ENCODE measurements around the gene SLC35F3. TPM values are rescaled to one million over a fixed set of nuclear protein-coding genes. Genes with fewer than 3 reads are reported as not detected.
"Not testable (repeated sequence)": the region's sequence is repeated elsewhere in the genome, so short reads cannot be mapped to it uniquely, and the experiment has no call there.

SLC35F3 gene
- not detected for polyA plus RNA-seq (2012; ENCODE audit: insufficient read depth, insufficient read length)

DNA sequence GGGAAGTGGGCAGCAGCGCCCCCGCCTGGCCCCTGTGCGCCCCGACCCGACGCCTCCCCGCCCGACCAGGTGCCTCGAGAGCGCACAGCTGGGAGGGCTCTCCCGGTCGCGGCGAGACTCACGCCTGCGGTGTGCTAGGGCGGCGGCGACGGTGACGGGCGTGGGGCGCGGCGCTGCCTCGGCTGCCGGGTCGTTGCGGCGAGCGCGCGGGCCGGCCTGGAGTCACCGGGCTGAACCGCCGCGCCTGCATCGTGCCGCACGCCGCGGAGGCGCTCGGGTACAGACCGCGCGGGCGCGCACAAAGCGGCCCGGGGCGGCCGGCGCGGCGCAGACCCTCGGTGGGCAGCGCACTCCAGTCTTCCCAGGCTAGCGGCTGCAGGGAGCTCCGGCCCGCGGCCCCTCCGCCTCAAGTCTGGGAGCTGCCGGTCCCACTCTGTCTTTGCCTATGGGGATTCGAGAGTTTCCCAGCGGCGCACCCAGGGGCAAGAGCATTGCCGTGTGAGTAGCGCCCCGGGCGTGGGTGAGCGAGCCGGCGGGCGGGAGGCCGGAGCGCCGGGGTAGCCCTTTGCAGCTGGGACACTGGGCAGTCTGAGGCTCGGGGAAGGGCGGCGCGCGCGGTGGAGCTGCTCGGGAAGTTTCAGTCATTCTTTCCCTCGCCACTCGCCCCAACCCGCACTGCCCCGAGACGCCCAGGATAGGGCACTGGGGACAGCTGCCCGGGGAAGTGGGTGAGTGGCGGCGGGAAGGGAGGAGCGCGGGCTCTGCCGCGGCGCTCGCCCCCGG, at the start of gene SLC35F3:
SLC35F3 (plus strand) TSS at position 44 of the 783 bp plus-strand sequence.
- no peak for DNase-seq (ENCODE audit: low read depth, low spot score)
- no peak within 1 kb of the TSS for H3K4me3 ChIP-seq (ENCODE audit: low read length)

DNA sequence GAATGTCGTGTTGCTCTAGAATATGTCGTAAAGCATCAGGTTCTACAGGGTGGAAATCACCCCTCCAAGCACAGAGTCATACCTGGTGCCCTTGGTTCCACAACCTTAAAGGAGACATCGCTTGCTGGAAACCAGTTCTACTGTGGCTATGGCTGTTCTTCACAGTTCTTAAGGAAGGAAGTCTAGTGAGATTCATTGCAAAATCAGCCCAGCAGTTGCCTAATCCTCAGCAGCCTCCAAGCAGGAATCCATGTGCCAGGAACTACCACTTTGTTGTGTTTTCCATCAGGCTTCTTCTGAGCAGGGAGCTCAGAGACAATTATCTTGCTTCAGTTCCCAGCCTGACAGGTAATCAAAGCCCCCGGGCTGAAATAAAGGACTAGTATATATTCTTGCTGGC, 45.0 kb upstream of the SLC35F3 start:
- no peak overlapping the region for H3K4me3 ChIP-seq (ENCODE audit: low read length)
- DNase-seq (ENCODE audit: low read depth, low spot score) = no peak

DNA sequence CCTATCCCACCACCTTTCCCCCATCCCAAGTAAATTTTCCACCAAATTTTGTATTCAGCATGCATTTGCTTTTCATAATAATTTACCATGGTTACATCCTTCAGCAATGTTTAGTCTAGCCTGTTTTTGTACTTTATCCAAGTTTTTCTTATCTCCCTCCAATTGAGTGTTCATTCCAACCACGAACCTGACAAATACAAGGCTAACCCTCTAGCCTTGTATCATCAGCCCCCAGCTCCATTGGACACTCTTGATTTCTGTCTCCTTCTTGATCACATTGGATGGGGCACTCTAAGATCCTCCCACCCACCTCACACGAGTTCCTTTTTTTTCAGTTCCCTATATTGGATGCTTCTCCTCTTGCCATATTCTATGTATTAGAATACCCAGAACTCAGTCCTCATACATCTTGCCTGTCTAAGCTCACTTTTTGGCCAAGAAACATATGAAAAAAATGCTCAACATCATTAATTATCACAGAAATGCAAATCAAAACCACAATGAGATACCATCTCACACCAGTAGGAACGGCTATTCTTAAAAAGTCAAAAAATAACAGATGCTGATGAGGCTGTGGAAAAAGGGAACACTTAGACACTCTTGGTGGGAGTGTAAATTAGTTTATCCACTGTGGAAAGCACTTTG, 40.5 kb upstream of the SLC35F3 start:
- H3K4me3 ChIP-seq (ENCODE audit: low read length) = no peak overlapping the region
- no peak for DNase-seq (ENCODE audit: low read depth, low spot score)

DNA sequence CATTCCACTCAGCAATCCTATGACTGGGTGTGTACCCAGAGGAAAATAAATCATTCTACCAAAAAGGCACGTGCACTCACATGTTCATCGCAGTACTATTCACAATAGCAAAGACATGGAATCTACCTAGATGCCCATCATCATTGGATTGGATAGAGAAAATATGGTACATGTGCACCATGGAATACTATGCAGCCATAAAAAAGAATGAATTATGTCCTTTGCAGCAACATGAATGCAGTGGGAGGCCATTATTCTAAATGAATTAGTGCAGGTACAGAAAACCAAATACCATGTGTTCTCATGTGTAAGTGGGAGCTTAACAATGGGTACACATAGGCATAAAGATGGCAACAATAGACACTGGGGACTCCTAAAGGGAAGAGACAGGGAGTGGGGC, 39.9 kb upstream of the SLC35F3 start:
- DNase-seq (ENCODE audit: low read depth, low spot score) = no peak
- no peak overlapping the region for H3K4me3 ChIP-seq (ENCODE audit: low read length)

DNA sequence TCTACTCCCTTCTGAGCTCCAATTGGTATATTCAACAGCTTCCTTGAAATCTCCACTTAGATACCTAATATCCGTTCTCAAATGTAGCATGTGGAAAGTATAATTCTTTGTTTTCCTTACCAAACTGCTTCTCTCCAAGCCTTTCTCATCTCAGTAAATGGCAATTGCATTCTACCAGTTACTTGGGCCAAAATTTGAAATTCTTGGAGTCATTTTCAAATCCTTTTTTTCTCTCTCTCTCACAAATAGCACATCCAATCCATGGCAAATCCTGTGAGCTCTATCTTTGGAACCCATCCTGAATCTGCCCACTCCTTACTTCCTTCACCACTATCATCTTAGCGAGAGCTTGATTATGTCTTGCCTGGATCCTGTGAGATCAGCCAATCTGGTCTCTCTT, 39.3 kb upstream of the SLC35F3 start:
- no peak for DNase-seq (ENCODE audit: low read depth, low spot score)

DNA sequence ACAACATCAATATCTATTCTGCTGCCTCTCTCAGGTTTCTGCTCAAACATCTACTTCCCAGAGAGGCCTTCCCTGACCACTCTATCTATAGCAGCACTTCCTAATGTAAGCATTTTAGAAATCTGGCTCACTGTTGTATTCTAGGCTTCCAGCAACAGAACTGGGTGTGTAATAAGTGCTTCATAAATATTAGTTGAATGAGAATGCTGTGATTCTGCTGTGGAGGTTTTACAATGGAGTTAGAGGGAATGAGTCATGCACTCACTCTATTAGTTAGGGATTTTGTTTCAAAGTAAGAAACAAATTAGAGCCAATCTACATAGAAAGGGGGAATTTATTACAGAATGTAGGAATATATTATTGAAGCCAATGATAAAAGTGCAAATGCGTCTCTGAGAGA, 38.6 kb upstream of the SLC35F3 start:
- no peak for DNase-seq (ENCODE audit: low read depth, low spot score)

More for the DNA sequence above, 39.3 kb upstream of the SLC35F3 start:
- H3K4me3 ChIP-seq (ENCODE audit: low read length) = no peak overlapping the region

DNA sequence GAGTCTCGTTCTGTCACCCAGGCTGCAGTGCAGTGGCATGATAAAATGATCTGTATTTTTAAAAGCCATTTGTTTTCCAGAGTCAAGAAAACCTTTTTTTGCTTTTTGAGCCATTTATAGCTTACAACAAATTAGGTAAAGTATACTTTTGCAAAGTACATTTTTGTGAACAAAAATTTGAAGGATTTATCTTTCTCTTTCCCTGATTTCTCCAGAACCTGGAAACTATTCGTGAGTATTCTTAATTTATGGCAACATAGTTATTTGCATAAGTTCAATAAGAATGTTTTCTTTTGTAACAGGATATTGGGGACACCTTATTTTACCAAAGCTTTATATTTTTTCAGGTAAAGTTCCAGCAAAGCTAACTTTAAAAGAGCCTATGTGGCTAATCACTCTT, 37.4 kb upstream of the SLC35F3 start:
- H3K4me3 ChIP-seq (ENCODE audit: low read length) = no peak overlapping the region
- DNase-seq (ENCODE audit: low read depth, low spot score) = no peak

More for the DNA sequence above, 38.6 kb upstream of the SLC35F3 start:
- H3K4me3 ChIP-seq (ENCODE audit: low read length) = no peak overlapping the region

DNA sequence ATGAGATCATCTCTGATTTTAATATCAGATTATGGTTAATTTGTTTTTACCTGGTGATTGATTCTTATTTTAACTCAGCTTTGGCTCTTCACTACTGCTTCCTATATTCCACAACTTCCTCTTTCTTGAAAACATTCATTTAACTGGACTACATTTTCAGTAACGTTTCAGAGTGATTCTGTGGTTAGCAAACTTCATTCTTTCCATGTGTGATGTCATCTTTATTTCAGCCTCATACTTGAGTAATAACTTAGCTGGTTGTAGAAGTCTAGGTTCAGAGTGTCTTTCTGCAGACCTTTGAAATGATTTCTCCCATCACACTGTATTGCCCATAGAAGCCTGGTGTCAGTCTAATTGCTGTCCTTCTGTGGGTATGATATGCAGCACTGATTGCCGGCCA, 36.0 kb upstream of the SLC35F3 start:
- DNase-seq (ENCODE audit: low read depth, low spot score) = no peak

DNA sequence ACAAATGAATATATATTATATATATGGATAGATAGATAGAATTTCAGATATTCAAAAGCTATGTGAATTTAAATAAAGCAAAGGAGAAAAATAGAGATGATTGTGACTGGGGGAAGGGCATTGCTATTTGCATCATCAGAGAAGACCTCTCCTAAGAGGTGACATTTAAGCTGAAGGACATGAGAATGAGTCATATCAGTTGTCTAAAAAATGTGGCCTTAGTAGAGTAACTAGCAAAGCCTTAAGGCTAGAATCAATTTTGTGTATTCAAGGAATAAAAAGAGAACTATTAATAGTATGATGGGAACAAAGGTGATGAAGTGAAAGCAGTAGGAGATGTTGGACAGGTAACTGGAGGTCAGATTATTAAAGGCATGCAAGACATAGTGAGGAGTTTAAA, 34.8 kb upstream of the SLC35F3 start:
- DNase-seq (ENCODE audit: low read depth, low spot score) = no peak

More for the DNA sequence above, 36.0 kb upstream of the SLC35F3 start:
- no peak overlapping the region for H3K4me3 ChIP-seq (ENCODE audit: low read length)

DNA sequence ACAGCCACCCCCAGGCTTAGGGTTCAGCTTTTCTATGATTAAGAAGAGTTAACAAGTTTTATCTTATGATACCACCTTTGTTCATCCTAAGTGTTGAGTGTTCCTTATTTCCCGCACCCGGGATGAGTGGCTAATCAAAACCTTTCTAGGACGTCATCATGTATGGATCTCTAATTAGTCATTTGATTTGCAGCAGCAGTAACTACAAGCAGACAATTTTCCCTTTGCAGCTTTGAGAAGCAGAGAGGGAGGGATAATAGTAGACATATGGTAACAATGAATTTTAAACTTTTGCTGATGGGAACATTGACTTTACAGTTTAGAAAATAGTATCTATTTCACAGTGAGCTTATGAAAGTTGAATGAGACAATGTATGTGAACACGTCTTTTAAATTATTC, 30.8 kb upstream of the SLC35F3 start:
- no peak for DNase-seq (ENCODE audit: low read depth, low spot score)
- no peak overlapping the region for H3K4me3 ChIP-seq (ENCODE audit: low read length)

More for the DNA sequence above, 34.8 kb upstream of the SLC35F3 start:
- no peak overlapping the region for H3K4me3 ChIP-seq (ENCODE audit: low read length)

DNA sequence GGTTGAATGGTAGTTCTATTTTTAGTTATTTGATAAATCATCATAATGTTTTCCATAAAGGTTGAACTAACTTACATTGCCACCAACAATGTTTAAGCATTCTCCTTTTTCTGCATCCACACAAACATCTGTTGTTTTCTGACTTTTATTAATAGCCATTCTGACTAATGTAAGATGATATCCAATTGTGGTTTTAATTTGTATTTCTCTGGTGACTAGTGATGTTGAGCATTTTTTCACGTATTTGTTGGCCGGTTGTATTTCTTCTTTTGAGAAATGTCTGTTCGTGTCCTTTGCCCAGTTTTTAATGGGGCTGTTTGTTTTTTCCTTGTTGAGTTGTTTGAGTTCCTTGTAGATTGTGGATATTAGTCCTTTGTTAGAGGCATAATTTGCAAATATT, 24.6 kb upstream of the SLC35F3 start:
- DNase-seq (ENCODE audit: low read depth, low spot score) = no peak
- H3K4me3 ChIP-seq (ENCODE audit: low read length) = no peak overlapping the region

DNA sequence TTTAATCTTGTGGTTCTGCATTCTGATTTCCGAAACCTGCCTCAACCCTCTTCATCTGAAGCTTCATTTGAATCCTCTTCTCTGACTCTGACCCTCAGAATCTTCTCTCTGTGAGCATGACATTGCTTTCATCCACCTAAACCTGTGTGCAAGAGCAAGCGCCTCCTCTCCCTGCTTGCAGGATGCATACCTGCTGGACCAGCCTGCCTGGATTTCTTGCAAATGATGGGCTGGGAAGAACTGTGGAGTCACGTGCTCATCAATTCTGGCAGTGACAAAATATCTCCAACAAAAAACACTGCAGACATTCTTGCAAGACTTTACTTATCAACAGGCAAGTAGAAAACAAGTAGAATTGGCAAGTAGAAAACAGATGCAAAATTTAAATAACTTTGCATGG, 20.8 kb upstream of the SLC35F3 start:
- DNase-seq (ENCODE audit: low read depth, low spot score) = no peak
- H3K4me3 ChIP-seq (ENCODE audit: low read length) = no peak overlapping the region

DNA sequence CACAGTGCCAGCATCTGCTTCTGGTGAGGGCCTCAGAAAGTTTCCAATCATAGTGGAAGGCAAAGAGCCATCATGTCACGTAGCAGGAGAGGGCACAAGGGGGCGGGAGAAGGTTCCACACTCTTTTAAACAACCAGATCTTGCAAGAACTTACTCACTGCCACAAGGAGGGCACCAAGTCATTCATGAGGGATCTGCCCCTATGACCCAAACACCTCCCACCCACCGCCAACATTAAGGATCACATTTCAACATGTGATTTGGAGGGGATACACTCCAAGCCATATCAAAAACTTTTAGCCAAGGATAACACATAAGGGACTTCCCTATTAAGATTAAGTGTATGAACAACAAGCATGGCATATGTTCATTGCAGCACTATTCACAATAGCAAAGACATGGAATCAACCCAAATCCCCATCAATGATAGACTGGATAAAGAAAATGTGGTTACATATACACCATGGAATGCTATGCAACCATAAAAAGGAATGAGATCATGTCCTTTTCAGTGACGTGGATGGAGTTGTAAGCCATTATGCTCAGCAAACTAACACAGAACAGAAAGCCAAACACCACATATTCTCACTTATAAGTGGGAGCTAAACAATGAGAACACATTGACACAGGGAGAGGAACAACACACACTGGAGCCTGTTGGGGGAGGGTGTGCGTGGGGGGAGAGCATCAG, 19.9 kb upstream of the SLC35F3 start:
- no peak overlapping the region for H3K4me3 ChIP-seq (ENCODE audit: low read length)
- DNase-seq (ENCODE audit: low read depth, low spot score) = no peak

DNA sequence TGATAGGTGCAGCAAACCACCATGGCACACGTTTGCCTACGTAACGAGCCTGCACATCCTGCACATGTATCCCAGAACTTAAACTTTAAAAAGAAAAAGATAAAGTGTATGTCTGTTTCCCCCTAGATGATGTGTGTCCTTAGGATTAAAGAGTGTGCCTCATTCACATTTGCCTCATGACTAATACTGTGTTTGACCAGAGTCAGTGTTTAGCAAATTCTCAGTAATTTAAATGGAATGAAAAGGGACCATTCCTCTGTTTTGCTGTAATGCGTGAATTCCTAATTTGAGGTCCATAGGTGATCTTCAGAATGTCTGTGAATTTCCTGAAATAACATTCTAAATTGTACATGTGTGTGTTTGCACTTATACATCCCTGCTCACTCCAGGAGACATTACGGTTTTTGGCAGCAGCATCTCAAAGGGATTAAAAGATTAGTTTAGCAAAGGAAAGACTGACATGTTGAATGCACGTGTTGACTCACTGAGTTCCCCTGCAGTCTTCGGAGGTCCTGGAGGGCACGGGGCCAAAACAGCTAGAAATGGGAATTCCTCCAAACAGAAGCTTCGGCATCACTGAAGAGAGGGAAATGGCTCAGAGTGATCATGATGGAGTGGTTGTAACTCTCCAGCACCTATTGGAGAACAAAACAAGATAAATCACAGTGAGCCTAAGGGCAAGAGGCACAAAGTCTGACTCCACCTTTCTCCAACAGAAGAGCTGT, 19.1 kb upstream of the SLC35F3 start:
- no peak for DNase-seq (ENCODE audit: low read depth, low spot score)
- no peak overlapping the region for H3K4me3 ChIP-seq (ENCODE audit: low read length)

DNA sequence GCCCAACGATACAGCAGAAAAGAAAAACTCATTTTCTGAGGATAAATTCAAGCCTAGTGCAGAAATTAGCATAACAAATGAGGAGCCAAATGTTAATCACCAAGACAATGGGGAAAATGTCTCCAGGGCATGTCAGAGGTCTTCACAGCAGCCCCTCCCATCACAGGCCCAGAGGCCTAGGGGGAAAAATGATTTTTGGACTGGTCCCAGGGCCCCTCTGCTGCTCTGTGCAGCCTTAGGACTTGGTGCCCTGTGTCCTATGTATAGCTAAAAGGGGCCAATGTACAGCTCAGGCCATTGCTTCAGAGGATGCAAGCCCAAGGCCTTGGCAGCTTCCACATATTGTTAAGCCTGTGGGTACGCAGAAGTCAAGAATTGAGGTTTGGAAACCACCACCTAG, 13.3 kb upstream of the SLC35F3 start:
- not testable (repeated sequence) for DNase-seq (ENCODE audit: low read depth, low spot score); H3K4me3 ChIP-seq (ENCODE audit: low read length)

DNA sequence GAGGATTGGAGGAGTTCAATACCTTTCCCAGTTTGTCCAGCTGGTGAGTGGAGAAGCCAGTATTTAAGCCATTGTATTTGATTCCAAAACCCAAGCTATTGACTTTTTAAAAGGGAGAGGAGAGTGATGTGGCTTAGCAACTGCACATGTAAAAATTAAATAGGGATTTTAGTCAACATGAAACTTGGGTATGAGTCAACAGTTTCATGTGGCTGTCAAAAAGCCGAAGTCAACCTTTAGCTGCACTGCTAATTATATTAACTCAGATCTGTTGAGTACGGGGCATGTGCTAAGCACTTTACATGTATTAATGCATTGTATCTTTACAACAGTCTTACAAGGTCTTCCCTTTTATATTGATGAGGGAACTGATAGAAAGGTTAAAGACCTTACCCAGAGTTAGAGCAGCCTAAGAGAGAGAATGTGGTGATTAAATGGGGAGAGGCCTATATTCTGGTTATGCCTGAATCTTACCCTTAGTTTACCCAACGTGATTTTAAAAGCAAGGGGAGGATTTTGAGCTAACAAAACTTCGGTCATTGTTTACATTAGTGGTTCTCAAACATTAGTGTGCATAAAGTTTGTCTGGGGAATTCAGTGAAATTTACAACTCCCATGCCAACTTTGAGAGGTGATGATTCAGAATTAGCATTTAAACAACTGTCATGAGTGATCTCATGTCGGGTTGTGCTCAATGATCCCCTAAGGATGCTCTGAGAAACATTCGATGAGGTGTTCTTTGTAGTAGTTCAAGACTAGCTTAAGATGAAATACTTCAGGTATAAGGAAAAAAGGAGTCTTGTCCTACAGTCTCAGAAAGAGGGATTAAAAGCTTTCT, 6.9 kb upstream of the SLC35F3 start:
- no peak for DNase-seq (ENCODE audit: low read depth, low spot score)
- H3K4me3 ChIP-seq (ENCODE audit: low read length) = no peak overlapping the region

DNA sequence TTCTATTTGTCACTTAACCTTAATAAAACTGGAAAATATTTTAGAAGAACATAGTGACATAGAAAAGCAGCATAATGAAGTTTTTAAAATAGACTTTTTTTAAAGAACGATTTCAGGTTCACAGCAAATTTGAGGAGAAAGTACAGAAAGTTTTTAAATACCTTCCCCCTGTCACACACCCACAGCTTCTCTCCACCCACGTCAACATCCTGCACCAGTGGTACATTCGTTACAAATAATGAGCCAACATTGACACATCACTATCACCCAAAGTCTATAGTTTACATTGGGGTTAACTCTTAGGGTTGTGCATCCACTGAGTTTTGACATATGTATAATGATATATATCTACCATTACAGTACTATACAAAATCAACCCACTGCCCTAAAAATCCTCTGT, 3.0 kb upstream of the SLC35F3 start:
- DNase-seq (ENCODE audit: low read depth, low spot score) = no peak

DNA sequence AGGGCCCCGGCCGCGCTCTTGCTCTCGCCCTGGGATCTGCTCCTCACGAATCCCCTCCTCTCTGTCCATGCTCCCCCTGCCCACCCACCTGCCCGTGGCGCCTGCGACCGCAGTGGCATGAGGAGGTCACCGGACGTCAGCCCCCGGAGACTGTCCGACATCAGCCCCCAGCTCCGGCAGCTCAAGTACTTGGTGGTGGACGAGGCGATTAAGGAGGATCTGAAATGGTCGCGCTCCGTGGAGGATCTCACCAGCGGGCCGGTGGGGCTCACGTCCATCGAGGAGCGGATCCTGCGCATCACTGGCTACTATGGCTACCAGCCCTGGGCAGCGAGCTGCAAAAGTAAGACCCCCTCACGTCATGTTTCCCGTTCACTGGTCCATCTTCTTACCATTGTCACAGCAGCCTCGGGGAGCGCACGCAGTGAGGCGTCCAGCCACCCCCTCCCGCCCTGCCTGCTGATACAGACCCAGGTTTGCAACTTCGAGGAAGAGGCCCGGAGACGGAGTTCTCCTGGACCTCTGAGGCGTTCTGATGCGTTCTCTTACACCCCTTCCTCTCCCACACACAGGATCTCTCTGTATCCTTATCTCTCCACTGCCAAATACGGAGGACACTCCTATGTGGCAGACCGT, 1.1 kb downstream of the SLC35F3 start:
- no peak for DNase-seq (ENCODE audit: low read depth, low spot score)

More for the DNA sequence above, 3.0 kb upstream of the SLC35F3 start:
- no peak overlapping the region for H3K4me3 ChIP-seq (ENCODE audit: low read length)

More for the DNA sequence above, 1.1 kb downstream of the SLC35F3 start:
- H3K4me3 ChIP-seq (ENCODE audit: low read length) = no peak overlapping the region

All from Jurkat, Clone E6-1 (cell line).